Measurements from ENCODE around the gene ZNF28.
"Not testable (repeated sequence)": the region's sequence is repeated elsewhere in the genome, so short reads cannot be mapped to it uniquely, and the experiment has no call there.

ZNF28 gene

GRCh38 chr19:52856540-52857377, 35.3 kb upstream of the ZNF28 start:
- not testable (repeated sequence) for H3K4me1 ChIP-seq (ENCODE audit: control insufficient read depth in 2 of 2, insufficient read depth in 1 of 2, low read depth in 1 of 2, low read length in 2 of 2); H3K27ac ChIP-seq (replicated peaks; ENCODE audit: low read length); H3K18ac ChIP-seq (ENCODE audit: low read length); H2BK12ac ChIP-seq (ENCODE audit: low read length); DNase-seq (ENCODE audit: low spot score); H3K23ac ChIP-seq (ENCODE audit: low read depth, low read length, poor library complexity); H4K91ac ChIP-seq (ENCODE audit: low read depth, low read length, poor library complexity); H2BK5ac ChIP-seq (ENCODE audit: low read length); H2AK5ac ChIP-seq (ENCODE audit: low read depth, low read length); H3K14ac ChIP-seq (ENCODE audit: low read length); H2BK15ac ChIP-seq (ENCODE audit: low read length); H3K79me1 ChIP-seq (ENCODE audit: low read depth, low read length); H3K9ac ChIP-seq (ENCODE audit: low read depth, low read length, poor library complexity); H3K4ac ChIP-seq (ENCODE audit: low read length); H4K8ac ChIP-seq (ENCODE audit: low read depth, low read length); H3K27me3 ChIP-seq (ENCODE audit: control insufficient read depth in 3 of 3, insufficient read depth in 3 of 3, low read depth in 1 of 3, low read length in 3 of 3); H2BK120ac ChIP-seq (ENCODE audit: low read depth, low read length)
- peak overlapping the region; percentile 45 for H3K4me2 ChIP-seq (ENCODE audit: insufficient read depth, low read length, poor library complexity, severe bottlenecking)
- peak overlapping the region; percentile 93 for H2AFZ ChIP-seq (ENCODE audit: low read length)
- H3K9me3 ChIP-seq (replicated peaks in 1 of 2; ENCODE audit: control insufficient read depth in 2 of 2, insufficient read depth in 1 of 2, low read depth in 1 of 2, low read length in 2 of 2) = peaks cover 0 to 15% of the 10 kb centered on the region in 2 donors
- H3K4me3 ChIP-seq (ENCODE audit: low read length in 2 of 2) = peak overlapping the region; percentile 74 to 89
- peaks cover 4 to 30% of the 10 kb centered on the region in 2 donors for H3K36me3 ChIP-seq (replicated peaks in 1 of 2; ENCODE audit: control insufficient read depth in 2 of 2, insufficient read depth in 2 of 2, low read length in 2 of 2)
- no CpG with 5 or more reads among the region's 31 CpGs for WGBS, 2 donors (ENCODE audit: extremely low coverage in 2 of 2, insufficient read length in 2 of 2, insufficient replicate concordance in 1 of 2)

- Histone ChIP-seq H3K36me3 (replicated peaks in 1 of 2; ENCODE audit: control insufficient read depth in 2 of 2, insufficient read depth in 2 of 2, low read length in 2 of 2) (peaks cover 29 to 94% of the 10 kb centered on the region in 2 donors), H3K4me2 (ENCODE audit: insufficient read depth, low read length, poor library complexity, severe bottlenecking) (peak overlapping the region; percentile 12), H3K27ac (replicated peaks; ENCODE audit: low read length) (peak overlapping the region; percentile 53), H3K9me3 (replicated peaks in 1 of 2; ENCODE audit: control insufficient read depth in 2 of 2, insufficient read depth in 1 of 2, low read depth in 1 of 2, low read length in 2 of 2) (peaks cover 14 to 55% of the 10 kb centered on the region in 2 donors)
- H2BK120ac ChIP-seq (ENCODE audit: low read depth, low read length); H2AK5ac ChIP-seq (ENCODE audit: low read depth, low read length); H3K9ac ChIP-seq (ENCODE audit: low read depth, low read length, poor library complexity); H3K14ac ChIP-seq (ENCODE audit: low read length); H2AFZ ChIP-seq (ENCODE audit: low read length); H4K91ac ChIP-seq (ENCODE audit: low read depth, low read length, poor library complexity); H2BK12ac ChIP-seq (ENCODE audit: low read length); H3K4me3 ChIP-seq (ENCODE audit: low read length in 2 of 2); H4K8ac ChIP-seq (ENCODE audit: low read depth, low read length); H3K4me1 ChIP-seq (ENCODE audit: control insufficient read depth in 2 of 2, insufficient read depth in 1 of 2, low read depth in 1 of 2, low read length in 2 of 2); H2BK5ac ChIP-seq (ENCODE audit: low read length); H2BK15ac ChIP-seq (ENCODE audit: low read length); H3K18ac ChIP-seq (ENCODE audit: low read length); H3K4ac ChIP-seq (ENCODE audit: low read length); H3K27me3 ChIP-seq (ENCODE audit: control insufficient read depth in 3 of 3, insufficient read depth in 3 of 3, low read depth in 1 of 3, low read length in 3 of 3); H3K79me1 ChIP-seq (ENCODE audit: low read depth, low read length); H3K23ac ChIP-seq (ENCODE audit: low read depth, low read length, poor library complexity): not testable (repeated sequence)
- peak; percentile 5 for DNase-seq (ENCODE audit: low spot score)
- WGBS, 2 donors (ENCODE audit: extremely low coverage in 2 of 2, insufficient read length in 2 of 2, insufficient replicate concordance in 1 of 2) = no CpG with 5 or more reads among the region's 5 CpGs
Observed at GRCh38 chr19:52847352-52847751, 25.9 kb upstream of the ZNF28 start.

- H4K8ac ChIP-seq (ENCODE audit: low read depth, low read length); H2BK12ac ChIP-seq (ENCODE audit: low read length); H2BK15ac ChIP-seq (ENCODE audit: low read length); H3K27ac ChIP-seq (replicated peaks; ENCODE audit: low read length); H2BK120ac ChIP-seq (ENCODE audit: low read depth, low read length); H3K27me3 ChIP-seq (ENCODE audit: control insufficient read depth in 3 of 3, insufficient read depth in 3 of 3, low read depth in 1 of 3, low read length in 3 of 3); H3K23ac ChIP-seq (ENCODE audit: low read depth, low read length, poor library complexity); H3K4me1 ChIP-seq (ENCODE audit: control insufficient read depth in 2 of 2, insufficient read depth in 1 of 2, low read depth in 1 of 2, low read length in 2 of 2); H2AFZ ChIP-seq (ENCODE audit: low read length); H3K14ac ChIP-seq (ENCODE audit: low read length); H2BK5ac ChIP-seq (ENCODE audit: low read length); H3K4me3 ChIP-seq (ENCODE audit: low read length in 2 of 2); H3K18ac ChIP-seq (ENCODE audit: low read length); DNase-seq (ENCODE audit: low spot score); H3K79me1 ChIP-seq (ENCODE audit: low read depth, low read length); H2AK5ac ChIP-seq (ENCODE audit: low read depth, low read length); H3K9ac ChIP-seq (ENCODE audit: low read depth, low read length, poor library complexity); H3K4ac ChIP-seq (ENCODE audit: low read length); H4K91ac ChIP-seq (ENCODE audit: low read depth, low read length, poor library complexity); H3K4me2 ChIP-seq (ENCODE audit: insufficient read depth, low read length, poor library complexity, severe bottlenecking): not testable (repeated sequence)
- peaks cover 34 to 88% of the 10 kb centered on the region in 2 donors for H3K9me3 ChIP-seq (replicated peaks in 1 of 2; ENCODE audit: control insufficient read depth in 2 of 2, insufficient read depth in 1 of 2, low read depth in 1 of 2, low read length in 2 of 2)
- peaks cover 52 to 83% of the 10 kb centered on the region in 2 donors for H3K36me3 ChIP-seq (replicated peaks in 1 of 2; ENCODE audit: control insufficient read depth in 2 of 2, insufficient read depth in 2 of 2, low read length in 2 of 2)
- no CpG with 5 or more reads among the region's 10 CpGs for WGBS, 2 donors (ENCODE audit: extremely low coverage in 2 of 2, insufficient read length in 2 of 2, insufficient replicate concordance in 1 of 2)
Observed at GRCh38 chr19:52840825-52841465, 19.5 kb upstream of the ZNF28 start.

GRCh38 chr19:52834289-52834688, 12.9 kb upstream of the ZNF28 start:
- H2AFZ ChIP-seq (ENCODE audit: low read length); H3K4me3 ChIP-seq (ENCODE audit: low read length in 2 of 2); DNase-seq (ENCODE audit: low spot score); H3K27me3 ChIP-seq (ENCODE audit: control insufficient read depth in 3 of 3, insufficient read depth in 3 of 3, low read depth in 1 of 3, low read length in 3 of 3); H2BK12ac ChIP-seq (ENCODE audit: low read length); H3K4me2 ChIP-seq (ENCODE audit: insufficient read depth, low read length, poor library complexity, severe bottlenecking); H2BK5ac ChIP-seq (ENCODE audit: low read length); H3K4ac ChIP-seq (ENCODE audit: low read length); H3K18ac ChIP-seq (ENCODE audit: low read length); H2BK15ac ChIP-seq (ENCODE audit: low read length); H3K4me1 ChIP-seq (ENCODE audit: control insufficient read depth in 2 of 2, insufficient read depth in 1 of 2, low read depth in 1 of 2, low read length in 2 of 2); H4K91ac ChIP-seq (ENCODE audit: low read depth, low read length, poor library complexity); H3K27ac ChIP-seq (replicated peaks; ENCODE audit: low read length); H3K14ac ChIP-seq (ENCODE audit: low read length); H3K23ac ChIP-seq (ENCODE audit: low read depth, low read length, poor library complexity); H2BK120ac ChIP-seq (ENCODE audit: low read depth, low read length); H4K8ac ChIP-seq (ENCODE audit: low read depth, low read length); H3K79me1 ChIP-seq (ENCODE audit: low read depth, low read length); H2AK5ac ChIP-seq (ENCODE audit: low read depth, low read length); H3K9ac ChIP-seq (ENCODE audit: low read depth, low read length, poor library complexity): not testable (repeated sequence)
- WGBS, 2 donors (ENCODE audit: extremely low coverage in 2 of 2, insufficient read length in 2 of 2, insufficient replicate concordance in 1 of 2) = no CpG with 5 or more reads among the region's 1 CpG
- Histone ChIP-seq H3K36me3 (replicated peaks in 1 of 2; ENCODE audit: control insufficient read depth in 2 of 2, insufficient read depth in 2 of 2, low read length in 2 of 2) (peaks cover 2 to 16% of the 10 kb centered on the region in 2 donors), H3K9me3 (replicated peaks in 1 of 2; ENCODE audit: control insufficient read depth in 2 of 2, insufficient read depth in 1 of 2, low read depth in 1 of 2, low read length in 2 of 2) (peaks cover 6 to 27% of the 10 kb centered on the region in 2 donors)
